Tibial artery (tissue), 4 donors: Measurements from ENCODE around the gene GGT1.

Source experiments
- DNase-seq, 2 donors: peaks; one replicate each; pipeline ENCODE4 v3.0.0-alpha.2; 2019
- H3K27ac ChIP-seq, 2 donors: fragments of 200-600 bp; sonication (generic) in 1 of 2; 1 replicate in 1 of 2; 2 replicates in 1 of 2; pipeline ENCODE4 v1.5.1; 2018 to 2019; ENCODE audit warnings: mild to moderate bottlenecking in 1 of 2
- H3K27me3 ChIP-seq, 2 donors: fragments of 200-600 bp; sonication (generic) in 1 of 2; one replicate each; pipeline versions ENCODE4 v1.5.1 to v1.6.0; 2016 to 2019
- H3K36me3 ChIP-seq, 3 donors: fragments of 200-600 bp; sonication (generic) in 2 of 3; one replicate each; pipeline ENCODE4 v1.5.1; 2016 to 2019; ENCODE audit warnings: mild to moderate bottlenecking in 2 of 3
- H3K4me1 ChIP-seq, 4 donors: fragments of 200-600 bp; sonication (generic) in 2 of 4; 1 replicate in 3 of 4; 2 replicates in 1 of 4; pipeline ENCODE4 v1.5.1; 2016 to 2019
- H3K4me3 ChIP-seq, 2 donors: fragments of 200-600 bp; sonication (generic) in 1 of 2; 1 replicate in 1 of 2; 2 replicates in 1 of 2; pipeline ENCODE4 v1.5.1; 2018 to 2019; ENCODE audit warnings: mild to moderate bottlenecking in 2 of 2
- H3K9me3 ChIP-seq, 3 donors: fragments of 200-600 bp; sonication (generic) in 1 of 3; one replicate each; pipeline ENCODE4 v1.5.1; 2016 to 2019
- CTCF ChIP-seq, 2 experiments: fragments of 200-600 bp in 1 of 2; fragments of 450-650 bp in 1 of 2; IDR thresholded peaks; one replicate each; pipeline ENCODE4 v1.5.1; 2017 to 2019; ENCODE audit warnings: antibody characterized with exemption in 2 of 2, mild to moderate bottlenecking in 1 of 2, moderate library complexity in 1 of 2
- intact Hi-C: fragments of 100-400 bp; cut with DNase I; formaldehyde crosslinking; loops from one replicate; pipeline ENCODE4 v1.15.0; 2023; ENCODE audit warnings: low total_unique reads

GGT1 gene

GRCh38 chr22:24563246-24563645 lies 39.7 kb upstream of the GGT1 start:
- Histone ChIP-seq H3K36me3 (peaks cover 12 to 60% (median 44%) of the 10 kb centered on the region in 3 donors), H3K9me3 (no peaks in the 10 kb centered on the region), H3K4me3 (no peak overlapping the region), H3K4me1 (peaks cover 0 to 62% (median 31%) of the 10 kb centered on the region in 4 donors), H3K27me3 (no peaks in the 10 kb centered on the region), H3K27ac (peak overlapping the region; percentile 22 to 76)
- no peak for DNase-seq
- intact Hi-C loops: no loop called here
- TF ChIP-seq CTCF (IDR thresholded peaks at IDR 0.05): no peak

DNA sequence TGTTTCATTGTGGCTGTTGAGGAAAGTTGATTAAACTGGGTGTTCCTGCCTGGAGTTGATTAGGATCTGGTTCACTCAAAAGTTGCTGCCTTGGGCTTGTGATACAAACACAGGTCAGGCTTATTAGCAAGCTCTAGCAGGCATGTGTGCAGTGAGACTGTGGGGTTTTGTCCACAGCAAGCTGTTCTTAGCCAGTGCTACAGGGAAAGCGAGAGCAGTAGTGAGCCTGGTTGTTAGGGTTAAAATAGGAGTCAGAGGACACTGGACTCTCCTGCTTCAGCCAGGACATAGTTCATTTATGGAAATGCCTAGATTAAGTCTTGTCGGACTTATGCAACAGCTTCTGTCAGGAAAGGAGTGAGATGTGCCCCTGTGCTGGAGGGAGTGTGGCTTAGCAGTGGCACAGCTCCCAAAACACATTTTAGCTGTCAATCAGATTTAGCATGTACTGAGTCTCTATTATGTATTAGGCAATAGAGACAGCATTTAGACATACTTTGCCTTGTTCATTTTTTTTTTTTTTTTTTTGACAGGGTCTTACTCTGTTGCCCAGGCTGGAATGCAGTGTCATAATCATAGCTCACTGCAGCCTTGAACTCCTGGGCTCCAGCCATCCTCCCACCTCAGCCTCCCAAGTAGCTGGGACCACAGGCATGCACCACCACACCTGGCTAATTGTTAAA lies 38.5 kb upstream of the GGT1 start:
- H3K9me3 ChIP-seq: no peaks in the 10 kb centered on the region
- H3K4me1 ChIP-seq: peaks cover 0 to 49% (median 22%) of the 10 kb centered on the region in 4 donors
- intact Hi-C loops: no loop called here
- TF ChIP-seq CTCF (IDR thresholded peaks at IDR 0.05): no peak
- peak overlapping the region; percentile 66 to 76 for H3K27ac ChIP-seq
- peak in 1 of 2 donors; percentile 32 for DNase-seq
- H3K36me3 ChIP-seq: peaks cover 17 to 60% (median 43%) of the 10 kb centered on the region in 3 donors
- no peak overlapping the region for H3K4me3 ChIP-seq
- no peaks in the 10 kb centered on the region for H3K27me3 ChIP-seq

GRCh38 chr22:24565077-24565476 lies 37.9 kb upstream of the GGT1 start:
- Histone ChIP-seq H3K4me3 (no peak overlapping the region), H3K4me1 (peaks cover 0 to 46% (median 20%) of the 10 kb centered on the region in 4 donors), H3K36me3 (peaks cover 23 to 60% (median 48%) of the 10 kb centered on the region in 3 donors), H3K9me3 (no peaks in the 10 kb centered on the region), H3K27ac (peak overlapping the region in 1 of 2 donors; percentile 76), H3K27me3 (no peaks in the 10 kb centered on the region)
- intact Hi-C loops: no loop called here
- no peak for DNase-seq
- TF ChIP-seq CTCF (IDR thresholded peaks at IDR 0.05): no peak

- no peaks in the 10 kb centered on the region for H3K27me3 ChIP-seq
- no peak overlapping the region for H3K27ac ChIP-seq
- no peak for TF ChIP-seq CTCF (IDR thresholded peaks at IDR 0.05)
- H3K36me3 ChIP-seq: peaks cover 37 to 68% (median 54%) of the 10 kb centered on the region in 3 donors
- DNase-seq: no peak
- H3K4me3 ChIP-seq: no peak overlapping the region
- intact Hi-C loops: no loop called here
- peaks cover 0 to 41% (median 16%) of the 10 kb centered on the region in 4 donors for H3K4me1 ChIP-seq
- H3K9me3 ChIP-seq: no peaks in the 10 kb centered on the region
These were observed 36.0 kb upstream of the GGT1 start for GRCh38 chr22:24566899-24567511.

DNA sequence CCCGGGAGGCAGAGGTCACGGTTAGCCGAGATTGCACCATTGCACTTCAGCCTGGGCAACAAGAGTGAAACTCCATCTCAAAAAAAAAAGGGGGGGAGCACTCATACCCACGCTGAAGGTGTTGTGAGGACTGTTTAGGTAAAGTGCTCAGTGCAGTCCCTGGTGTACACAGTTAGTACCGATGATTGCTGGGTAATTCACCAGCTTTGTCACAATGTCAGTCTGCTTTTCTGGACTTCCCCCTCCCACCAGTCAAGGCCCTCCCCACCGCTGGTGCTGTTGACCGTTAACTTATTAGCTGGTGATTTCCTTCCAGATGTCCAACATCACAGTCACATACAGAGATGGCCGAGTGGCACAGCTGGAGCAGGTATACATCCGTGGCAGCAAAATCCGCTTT lies 35.3 kb upstream of the GGT1 start:
- no peak for TF ChIP-seq CTCF (IDR thresholded peaks at IDR 0.05)
- H3K27me3 ChIP-seq: no peaks in the 10 kb centered on the region
- H3K4me3 ChIP-seq: no peak overlapping the region
- H3K4me1 ChIP-seq: peaks cover 0 to 34% (median 14%) of the 10 kb centered on the region in 4 donors
- H3K9me3 ChIP-seq: no peaks in the 10 kb centered on the region
- no peak for DNase-seq
- H3K27ac ChIP-seq: no peak overlapping the region
- intact Hi-C loops: no loop called here
- peaks cover 44 to 68% (median 56%) of the 10 kb centered on the region in 3 donors for H3K36me3 ChIP-seq
